HG03159 (cell line): ENCODE data around the gene ARHGAP32.
A peak's percentile ranks its signal among the peaks of the same experiment; 100 is the strongest.
"Not testable (repeated sequence)": the region's sequence is repeated elsewhere in the genome, so short reads cannot be mapped to it uniquely, and the experiment has no call there.

ENCODE experiments used
- ATAC-seq: cut with Tn5 transposase; IDR thresholded peaks from one replicate; pipeline ENCODE4 v1.9.1; 2021; ENCODE audit warnings: mild to moderate bottlenecking, moderate library complexity; ENCODE audit not compliant: unreplicated experiment

The ARHGAP32 gene

DNA sequence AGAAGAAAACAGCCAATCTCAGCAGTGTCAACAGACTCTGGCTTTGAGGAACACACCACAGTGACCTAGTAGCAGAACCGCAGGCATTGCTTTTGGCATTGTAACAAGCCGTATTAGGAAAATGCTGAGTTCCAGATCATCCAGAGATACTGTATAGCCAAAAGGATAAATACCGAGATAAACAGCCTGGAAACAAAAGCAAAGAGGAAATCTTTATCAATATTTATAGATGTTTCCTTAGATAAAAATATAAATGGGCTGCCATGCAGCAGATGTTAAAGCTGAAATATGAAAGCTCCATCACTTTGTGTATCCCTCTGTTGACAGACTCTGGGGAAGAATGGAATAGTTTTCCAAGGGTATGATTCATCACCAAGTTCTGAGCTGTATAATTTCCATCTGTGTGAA lies 150.5 kb downstream of the ARHGAP32 start:
- no peak for ATAC-seq

- no peak for ATAC-seq
Observed at GRCh38 chr11:129040934-129041333, 151.2 kb downstream of the ARHGAP32 start.

- no peak for ATAC-seq
Observed at GRCh38 chr11:129035244-129035643, 156.9 kb downstream of the ARHGAP32 start.

GRCh38 chr11:129034001-129034400 lies 158.1 kb downstream of the ARHGAP32 start:
- ATAC-seq = no peak

DNA sequence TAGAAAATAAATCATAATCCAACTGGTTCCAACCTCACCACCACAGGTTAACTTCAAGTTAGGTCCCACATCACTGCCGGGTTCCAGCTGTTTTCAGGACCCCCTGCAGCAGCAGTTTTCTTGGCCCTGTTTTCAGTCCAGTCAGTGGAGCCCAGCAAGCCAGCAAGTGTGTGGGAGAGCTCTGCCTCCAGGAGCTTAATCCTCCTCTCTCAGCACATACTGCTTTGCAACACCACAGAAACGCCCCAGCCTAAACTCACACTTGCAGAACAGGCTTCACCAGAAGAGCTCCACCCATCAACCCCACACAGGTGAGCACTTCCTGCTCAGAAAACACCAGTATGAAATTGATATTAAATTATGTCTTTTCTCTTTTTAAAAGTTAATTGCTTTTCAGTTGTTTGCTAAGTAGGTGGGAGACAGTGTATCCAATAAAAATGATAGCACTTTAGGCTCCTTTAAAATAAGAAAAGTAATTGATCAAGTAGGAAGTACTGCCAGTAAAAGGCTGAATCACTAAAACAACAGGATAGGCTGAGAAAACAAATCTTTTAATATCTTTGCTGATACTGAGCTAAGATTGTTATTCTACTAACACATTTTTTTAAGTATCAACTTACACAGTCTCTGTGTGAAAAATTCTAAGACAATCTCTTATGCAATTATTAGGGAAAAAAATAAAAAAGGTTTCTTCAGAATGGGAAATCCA lies 168.0 kb downstream of the ARHGAP32 start:
- ATAC-seq = no peak

DNA sequence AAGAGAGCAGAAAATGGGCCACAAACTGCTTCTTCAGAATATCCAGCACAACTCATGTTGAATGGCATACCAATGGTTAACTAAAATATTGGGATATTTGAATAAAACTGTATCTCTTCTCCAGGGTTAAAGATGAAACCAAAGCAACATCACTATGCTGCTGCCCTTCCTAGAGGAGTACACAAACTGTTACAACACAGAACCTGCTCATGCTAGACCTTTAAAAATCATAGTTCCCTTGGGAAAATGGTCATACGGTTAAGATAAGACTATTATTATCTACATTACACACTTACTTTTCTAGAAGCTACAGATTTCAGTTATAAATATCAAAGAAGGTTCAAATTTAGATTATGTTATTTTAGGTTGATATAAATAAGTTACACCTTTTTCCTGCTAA lies 170.8 kb downstream of the ARHGAP32 start:
- ATAC-seq = no peak

GRCh38 chr11:129018991-129019390 lies 173.1 kb downstream of the ARHGAP32 start:
- ATAC-seq = no peak

GRCh38 chr11:129018126-129018525 lies 174.0 kb downstream of the ARHGAP32 start:
- no peak for ATAC-seq

GRCh38 chr11:129013737-129014475 lies 178.2 kb downstream of the ARHGAP32 start:
- ATAC-seq = no peak

DNA sequence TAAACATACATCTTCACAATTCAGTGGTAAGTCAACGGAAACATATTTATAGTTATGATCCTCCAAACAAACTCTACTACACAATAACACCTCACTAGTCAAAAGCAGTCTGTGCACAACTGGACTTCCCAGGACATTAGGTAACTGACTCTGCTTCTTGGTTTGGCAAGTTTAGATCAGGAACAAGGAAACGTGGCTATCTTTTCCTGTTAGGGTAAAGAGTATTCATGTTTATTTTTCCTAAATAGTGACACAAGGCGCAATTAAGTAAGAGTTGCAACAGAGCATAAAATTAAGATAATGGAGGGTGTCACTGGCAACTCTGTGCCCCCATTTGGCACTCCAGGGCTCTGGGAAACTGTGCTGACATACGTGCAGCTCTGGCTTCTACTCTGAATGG lies 179.2 kb downstream of the ARHGAP32 start:
- no peak for ATAC-seq

DNA sequence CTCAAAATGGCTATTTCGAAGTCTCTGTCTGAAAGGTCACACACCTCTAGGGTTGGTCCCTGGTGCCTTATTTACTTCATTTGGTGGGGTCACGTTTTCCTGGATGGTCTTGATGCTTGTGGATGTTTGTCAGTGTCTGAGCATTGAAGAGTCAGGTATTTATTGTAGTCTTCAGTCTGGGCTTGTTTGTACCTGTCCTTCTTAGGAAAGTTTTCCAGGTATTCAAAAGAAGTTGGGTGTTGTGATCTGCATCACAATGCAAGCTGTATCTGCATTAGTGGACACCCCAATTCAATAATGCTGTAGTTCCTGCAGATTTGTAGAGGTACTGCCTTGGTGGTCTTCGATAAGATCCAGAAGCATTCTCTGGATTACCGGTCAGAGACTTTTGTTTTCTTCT lies 186.0 kb downstream of the ARHGAP32 start:
- ATAC-seq = no peak

DNA sequence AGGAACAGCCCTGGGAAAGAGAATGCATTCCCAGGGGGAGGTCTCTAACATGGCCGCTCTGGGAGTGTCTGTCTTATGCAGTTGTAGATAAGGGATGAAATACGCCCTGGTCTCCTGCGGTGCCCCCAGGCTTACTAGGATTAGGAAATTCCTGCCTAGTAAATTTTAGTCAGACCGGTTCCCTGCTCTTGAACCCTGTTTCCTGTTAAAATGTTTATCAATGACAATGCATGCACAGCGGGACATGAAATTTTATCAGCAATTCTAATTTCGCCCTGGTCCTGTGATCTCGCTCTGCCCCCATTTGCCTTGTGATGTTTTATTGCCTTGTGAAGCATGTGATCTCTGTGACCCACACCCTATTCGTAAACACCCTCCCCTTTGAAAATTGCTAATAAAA lies 193.0 kb downstream of the ARHGAP32 start:
- ATAC-seq = not testable (repeated sequence)

DNA sequence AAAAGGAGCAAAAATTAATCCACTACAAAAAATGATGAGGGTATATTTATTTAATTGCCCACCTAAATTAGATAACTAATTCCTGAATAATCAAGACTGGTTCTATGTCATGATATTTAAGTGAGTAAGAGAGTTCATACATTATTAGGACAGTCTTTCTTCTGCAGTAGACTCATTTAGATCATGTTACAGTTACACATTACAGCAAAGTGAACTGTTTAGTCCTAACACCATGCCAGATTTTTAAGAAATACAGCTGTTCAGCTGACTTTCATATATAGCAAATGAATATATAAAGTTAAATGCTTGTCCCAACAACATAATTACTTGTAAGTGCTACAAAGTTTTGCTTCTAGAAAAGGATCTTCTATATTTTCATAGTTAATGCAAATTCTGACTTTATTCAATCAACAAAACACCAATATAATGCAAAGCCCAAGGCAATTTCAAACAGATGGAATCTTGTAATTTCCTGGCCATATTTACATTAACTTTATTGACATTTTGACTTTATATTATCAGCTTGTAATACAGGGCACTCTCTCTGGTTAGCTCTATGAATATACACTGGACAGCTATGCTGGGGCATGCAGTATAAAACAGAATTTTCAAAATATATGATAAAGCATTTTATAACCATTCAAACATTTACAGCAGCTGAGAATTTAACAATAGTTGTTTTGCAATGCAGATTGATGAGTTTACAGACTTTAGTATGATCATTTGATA lies 203.7 kb downstream of the ARHGAP32 start:
- ATAC-seq = no peak

DNA sequence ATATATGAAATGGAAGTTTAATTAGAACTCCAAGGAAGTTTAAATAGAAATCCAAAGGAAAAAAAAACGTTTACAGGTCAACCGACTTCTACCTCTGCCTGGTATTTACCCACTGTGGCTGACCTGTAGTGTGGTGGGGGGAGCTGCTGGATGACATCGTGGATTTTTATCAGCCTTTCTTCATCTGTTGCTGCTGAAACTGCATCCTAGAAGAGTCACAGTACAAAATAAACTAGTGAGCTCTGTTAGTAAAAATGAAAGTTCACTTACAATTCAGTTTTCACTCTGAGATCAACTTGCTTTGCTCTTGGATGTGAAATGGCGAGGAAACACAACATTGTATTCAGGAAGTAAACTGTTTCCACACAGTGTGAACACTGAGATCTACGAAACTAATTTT lies 206.2 kb downstream of the ARHGAP32 start:
- ATAC-seq = no peak

- no peak for ATAC-seq
Observed at GRCh38 chr11:128983023-128983422, 209.1 kb downstream of the ARHGAP32 start.

DNA sequence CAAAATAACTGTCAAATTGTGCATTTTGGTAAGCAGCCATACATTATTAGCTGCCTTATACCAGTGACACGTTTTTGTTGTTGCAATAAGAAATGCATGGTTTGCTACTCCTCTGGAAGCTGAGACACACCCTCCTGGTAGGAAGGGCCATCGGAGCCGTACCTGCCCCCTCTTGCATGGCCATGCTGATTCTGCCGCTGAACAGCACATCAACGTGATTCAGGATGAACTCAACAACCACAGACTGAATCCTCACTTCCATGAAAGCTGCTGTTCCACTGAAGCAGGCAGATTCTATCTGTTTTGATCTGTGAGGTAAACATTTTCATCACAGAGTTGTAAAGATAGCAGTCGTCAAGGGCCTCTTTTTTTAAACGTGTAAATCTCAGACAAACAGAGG lies 210.9 kb downstream of the ARHGAP32 start:
- no peak for ATAC-seq

- ATAC-seq = no peak
Observed at GRCh38 chr11:128970598-128971190, 221.4 kb downstream of the ARHGAP32 start.

DNA sequence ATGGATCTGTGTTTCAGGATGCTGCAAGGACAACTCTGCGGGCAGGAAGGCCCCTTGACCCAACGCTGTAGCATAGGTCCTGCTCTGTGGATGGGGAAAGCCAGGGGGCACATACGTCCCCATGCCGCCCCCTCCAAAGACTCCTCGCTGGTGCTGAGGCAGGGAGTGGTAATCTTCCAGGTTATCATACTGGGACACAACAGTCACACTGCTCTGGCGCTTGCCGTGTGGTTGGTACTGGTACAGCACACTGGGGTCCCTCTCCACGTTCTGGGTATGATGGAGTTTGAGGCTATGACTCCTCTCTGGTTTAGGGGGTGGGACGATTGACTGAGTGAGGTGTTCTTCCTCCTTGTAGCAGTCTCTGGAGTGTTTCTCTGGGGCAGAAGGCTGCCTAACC lies 223.2 kb downstream of the ARHGAP32 start:
- ATAC-seq = no peak

DNA sequence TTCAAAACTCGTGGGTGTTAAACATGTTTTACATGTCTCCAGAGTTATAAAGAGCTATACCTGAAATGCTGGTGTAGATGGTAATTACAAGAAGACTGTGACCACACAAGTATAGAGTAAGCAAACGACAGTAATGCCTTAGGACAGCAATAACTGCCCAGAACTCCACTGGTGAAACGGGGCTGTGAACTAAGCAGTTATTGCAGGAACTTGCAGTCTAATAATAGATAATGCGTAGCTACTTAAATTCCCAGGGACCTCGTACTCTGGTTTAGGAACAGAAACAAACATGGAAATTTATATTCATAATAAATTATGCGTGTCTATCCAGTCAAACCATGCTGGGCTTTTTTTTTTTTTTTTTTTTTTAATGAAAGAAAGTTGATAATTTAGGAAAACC lies 224.5 kb downstream of the ARHGAP32 start:
- ATAC-seq = no peak

DNA sequence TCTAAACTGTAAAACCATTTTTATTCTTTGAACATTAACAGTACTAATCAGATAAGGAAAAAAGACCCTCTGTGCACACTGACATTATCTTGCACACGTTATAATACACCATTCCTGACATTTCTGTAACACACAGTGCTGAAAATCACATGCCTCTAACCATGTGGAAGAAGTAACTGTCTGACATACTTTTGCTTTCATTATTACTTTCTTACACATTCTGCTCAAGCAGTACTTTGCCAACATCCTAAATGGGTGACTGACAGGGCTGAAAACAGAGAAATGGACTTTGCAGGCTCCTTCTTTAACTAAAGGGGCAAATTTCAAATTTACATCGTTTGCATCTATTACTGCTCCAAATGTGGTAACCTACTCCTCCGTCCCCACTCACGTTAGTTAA lies 226.6 kb downstream of the ARHGAP32 start:
- peak; percentile 97 for ATAC-seq

DNA sequence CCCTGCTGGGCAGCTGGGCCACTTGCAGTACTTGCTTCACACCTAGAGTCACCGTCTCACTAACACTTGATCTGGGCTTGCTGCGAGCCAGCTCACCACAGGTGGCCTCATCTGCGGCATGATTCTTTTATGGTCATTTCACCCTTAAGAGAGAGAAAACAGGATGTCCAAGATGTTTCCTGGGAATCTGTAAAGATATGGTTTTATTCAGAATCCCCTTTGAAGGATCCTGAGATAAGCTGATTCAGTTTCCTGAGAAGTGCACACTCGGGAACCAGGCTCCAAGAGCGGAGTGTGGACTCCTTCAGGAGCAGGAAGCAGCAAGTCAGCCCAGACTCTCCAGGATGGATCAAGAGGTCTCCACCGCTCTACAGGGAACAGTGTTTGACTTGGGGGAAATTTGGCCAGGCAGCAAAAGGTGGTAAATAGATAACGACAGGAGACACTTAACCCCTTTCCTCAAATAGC lies 227.6 kb downstream of the ARHGAP32 start:
- ATAC-seq = no peak
